HG03575 (cell line): Measurements from ENCODE around the gene ADD1.

Experiments used
- ATAC-seq: cut with Tn5 transposase; IDR thresholded peaks from one replicate; pipeline ENCODE4 v1.9.1; 2021; ENCODE audit not compliant: unreplicated experiment, insufficient number of reproducible peaks, low FRiP score; ENCODE audit errors: extremely low read depth

ADD1 gene

DNA sequence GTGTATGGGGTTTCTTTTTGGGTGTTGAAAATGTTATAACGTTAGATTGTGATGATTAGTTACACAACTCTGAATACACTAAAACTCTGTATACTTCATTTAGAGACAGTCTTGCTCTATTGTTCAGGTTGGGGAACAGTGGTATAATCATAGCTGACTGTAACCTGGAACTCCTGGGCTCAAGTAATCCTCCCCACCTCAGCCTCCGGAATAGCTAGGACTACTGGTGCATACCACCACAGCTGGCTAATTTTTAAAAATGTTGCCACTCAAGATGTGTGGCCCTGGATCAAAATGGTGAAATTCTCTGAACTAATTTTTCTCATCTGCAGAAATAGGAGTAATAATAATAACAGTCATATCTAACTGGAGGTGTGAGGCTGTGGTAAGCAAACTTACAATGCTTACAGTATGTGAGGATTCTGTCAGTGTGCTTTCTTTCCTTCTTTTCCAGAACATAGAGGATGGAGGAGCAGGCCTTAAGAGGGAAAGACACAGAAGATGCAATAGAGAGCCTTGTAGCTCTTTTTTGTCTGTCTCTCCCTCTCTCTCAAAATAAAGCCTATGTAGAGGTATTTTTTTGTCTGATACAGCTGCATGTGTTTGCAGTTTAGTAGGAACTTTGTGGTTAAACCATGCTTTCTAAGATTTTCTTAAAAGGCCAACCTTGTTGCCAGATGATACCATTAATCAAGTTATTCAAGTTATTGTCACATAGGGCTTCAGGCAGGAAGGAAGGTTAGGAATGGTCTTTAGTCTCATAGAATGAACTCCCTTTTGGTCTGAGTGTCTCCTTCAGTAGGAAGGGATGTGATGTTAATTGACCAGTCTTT, 7.5 kb downstream of the ADD1 start:
- no peak for ATAC-seq

DNA sequence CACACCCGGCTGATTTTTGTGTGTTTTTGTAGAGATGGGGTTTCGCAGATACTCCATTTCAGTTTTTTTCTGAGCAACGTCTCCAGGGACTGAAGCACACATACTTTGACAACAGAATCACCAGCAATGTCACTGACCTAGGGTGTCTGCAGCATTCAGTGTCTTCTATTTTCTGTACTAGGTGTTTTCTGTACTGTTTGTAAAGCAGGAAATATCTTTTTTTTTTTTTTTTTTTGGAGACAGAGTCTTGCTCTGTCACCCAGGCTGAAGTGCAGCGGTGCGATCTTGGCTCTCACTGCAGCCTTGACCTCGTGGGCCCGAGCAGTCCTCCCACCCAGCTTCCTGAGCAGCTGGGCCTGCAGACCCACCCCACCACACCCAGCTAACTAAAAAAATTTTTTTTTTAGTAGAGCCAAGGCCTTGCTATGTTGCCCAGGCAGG, 8.9 kb downstream of the ADD1 start:
- no peak for ATAC-seq

DNA sequence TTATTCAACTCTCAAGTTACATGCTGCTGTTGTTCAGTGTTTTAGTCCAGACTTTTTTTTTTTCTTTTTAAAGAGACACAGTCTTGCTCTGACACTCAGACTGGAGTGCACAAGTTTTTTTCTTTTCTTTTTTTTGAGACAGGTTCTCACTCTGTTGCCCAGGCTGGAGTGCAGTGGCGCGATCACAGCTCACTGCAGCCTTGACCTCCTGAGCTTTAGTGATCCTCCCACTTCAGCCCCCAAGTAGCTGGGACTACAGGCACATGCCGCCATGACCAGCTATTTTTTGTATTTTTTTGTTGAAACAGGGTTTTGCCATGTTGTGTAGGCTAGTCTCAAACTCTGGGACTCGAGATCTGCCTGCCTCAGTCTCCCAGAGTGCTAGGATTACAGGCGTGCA, 11.9 kb downstream of the ADD1 start:
- no peak for ATAC-seq

- ATAC-seq, result no peak
These were observed 12.6 kb downstream of the ADD1 start for GRCh38 chr4:2856266-2856665.

DNA sequence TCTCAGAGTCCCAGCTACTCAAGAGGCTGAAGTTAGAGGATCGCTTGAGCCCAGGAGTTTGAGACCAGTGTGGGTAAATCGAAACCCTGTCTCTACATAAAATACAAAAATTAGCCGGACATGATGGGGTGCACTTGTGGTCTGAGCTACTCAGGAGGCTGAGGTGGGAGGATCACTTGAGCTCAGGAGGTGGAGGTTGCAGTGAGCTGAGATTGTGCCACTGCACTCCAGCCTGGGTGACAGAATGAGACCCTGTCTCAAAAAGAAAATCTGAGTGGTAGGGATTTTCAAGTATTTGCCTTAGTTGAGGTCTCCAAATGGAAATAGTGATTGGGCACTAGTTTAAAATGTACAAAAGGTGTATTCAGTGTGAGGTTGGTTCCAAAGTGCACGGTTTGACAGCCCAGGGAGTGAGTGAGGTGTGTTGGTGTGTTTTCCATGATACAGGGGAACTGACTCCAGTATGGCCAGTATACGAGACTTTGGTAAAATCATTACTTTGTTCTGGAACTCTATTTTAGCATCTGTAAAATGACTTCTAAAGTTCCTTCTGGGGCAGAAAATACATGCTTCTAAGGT, 13.8 kb downstream of the ADD1 start:
- no peak for ATAC-seq

- no peak for ATAC-seq
These were observed 15.0 kb downstream of the ADD1 start for GRCh38 chr4:2858451-2859217.

- ATAC-seq, result no peak
These were observed 15.9 kb downstream of the ADD1 start for GRCh38 chr4:2859514-2859913.

GRCh38 chr4:2860391-2861348, 17.0 kb downstream of the ADD1 start:
- no peak for ATAC-seq

- no peak for ATAC-seq
These were observed 18.2 kb downstream of the ADD1 start for GRCh38 chr4:2861631-2862436.

DNA sequence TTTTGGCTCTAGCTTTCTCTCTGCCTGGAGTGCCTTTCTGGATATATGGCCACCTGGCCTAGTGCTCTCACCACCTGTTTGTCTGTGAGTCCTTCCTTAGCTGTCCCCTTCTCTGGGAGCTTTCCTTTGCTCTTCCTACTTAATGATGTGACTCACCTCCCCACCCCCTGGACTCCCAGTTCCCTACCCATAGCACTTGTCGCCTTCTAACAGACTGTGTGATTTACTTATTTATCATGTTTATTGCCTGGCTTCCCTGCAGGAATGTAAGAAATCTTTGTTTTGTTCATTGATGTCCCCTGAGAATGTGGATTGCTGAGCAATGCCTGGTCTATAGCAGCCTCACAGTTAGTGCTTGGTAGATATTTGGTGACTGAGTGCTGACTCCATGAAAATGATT, 18.9 kb downstream of the ADD1 start:
- ATAC-seq, result no peak

GRCh38 chr4:2863649-2864048, 20.0 kb downstream of the ADD1 start:
- no peak for ATAC-seq

DNA sequence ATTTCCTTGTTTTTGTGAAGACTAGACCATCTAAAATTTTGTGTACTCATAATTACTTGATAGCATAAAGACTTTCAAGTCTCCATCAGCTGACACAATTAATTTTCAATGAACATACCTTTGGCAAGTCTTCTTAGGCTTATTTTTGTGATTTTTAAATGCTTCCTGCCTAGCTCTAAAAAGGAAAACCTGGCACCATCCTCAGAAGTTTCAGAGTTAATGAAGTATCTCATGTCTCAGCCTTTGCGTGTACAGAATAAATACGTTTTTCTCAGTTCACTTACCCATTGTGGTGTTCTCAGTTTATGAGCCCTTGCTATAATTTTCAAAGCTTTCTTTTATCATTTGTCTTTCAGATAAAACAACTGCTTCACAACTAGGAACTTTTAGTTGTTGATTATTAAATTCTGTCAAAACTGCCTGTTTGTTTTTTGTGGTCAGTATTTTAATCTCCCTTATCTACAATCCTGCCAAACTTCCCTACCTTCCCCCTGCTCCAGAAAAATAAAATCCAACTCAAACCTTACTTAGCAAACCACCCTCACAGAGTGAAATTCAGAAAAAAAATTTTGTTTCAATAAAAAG, 21.6 kb downstream of the ADD1 start:
- ATAC-seq, result no peak

GRCh38 chr4:2866160-2866861, 22.7 kb downstream of the ADD1 start:
- no peak for ATAC-seq

DNA sequence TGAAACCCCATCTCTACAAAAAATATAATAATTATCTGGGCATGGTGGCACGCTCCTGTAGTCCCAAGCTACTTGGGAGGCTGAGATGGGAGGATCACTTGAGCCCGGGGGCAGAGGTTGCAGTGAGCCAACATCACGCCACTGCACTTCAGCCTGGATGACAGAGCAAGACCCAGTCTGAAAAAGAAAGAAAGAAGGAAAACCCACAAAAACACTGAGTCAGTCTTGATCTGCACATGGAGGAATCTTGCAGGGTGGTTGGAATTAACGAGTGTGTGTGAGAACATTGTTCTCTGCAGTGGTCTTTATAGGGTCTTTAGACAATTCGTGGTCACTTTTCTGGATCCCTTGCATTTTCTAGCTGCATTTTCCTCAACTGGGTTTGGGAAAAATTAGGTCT, 23.2 kb downstream of the ADD1 start:
- ATAC-seq, result no peak

DNA sequence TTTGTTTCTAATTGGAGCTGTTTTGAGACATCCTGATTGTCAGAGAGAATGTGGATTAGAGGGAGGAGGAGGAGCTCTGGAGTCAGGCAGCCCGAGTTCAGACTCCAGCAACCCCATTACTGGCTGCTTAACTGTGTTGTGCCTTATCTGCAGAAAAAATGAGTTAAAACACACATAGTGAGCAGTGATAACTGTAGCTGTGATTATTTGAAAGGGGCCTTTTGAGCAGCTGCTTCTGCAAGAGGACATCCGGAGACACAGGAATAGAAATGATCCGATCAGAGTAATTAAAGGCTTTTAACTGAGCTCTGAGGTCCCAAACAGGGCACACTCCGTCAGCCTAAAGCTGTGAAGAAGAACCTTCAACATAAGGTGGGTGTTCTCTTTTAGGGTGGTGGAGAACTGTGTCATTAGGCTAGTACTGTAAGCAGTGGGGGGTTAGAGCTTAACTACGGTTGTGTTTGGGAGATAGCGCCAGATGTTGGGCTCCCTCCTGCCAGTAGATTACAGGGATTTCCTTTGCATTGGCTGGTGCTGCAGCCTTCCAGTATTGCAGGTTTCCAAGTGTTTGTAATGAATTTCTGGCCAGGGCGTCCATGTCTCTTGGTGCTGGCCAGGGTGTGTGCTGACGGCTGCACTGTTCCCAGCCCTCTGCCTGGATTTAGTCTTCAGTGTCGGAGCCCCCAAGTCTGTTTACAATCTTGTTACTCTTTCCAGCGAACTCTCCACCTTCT, 24.3 kb downstream of the ADD1 start:
- ATAC-seq, result no peak

- ATAC-seq, result no peak
These were observed 25.3 kb downstream of the ADD1 start for GRCh38 chr4:2868877-2869487.
